Right lobe of liver (tissue), 4 donors: Measurements from ENCODE around the gene FCAMR.

Experiments used
- POLR2A ChIP-seq: fragments of 450-650 bp; IDR thresholded peaks from one replicate; pipeline ENCODE4 v1.6.1; 2017; ENCODE audit warnings: antibody characterized with exemption, mild to moderate bottlenecking
- TF ChIP-seq, protein P1 (sequence below), 4 donors: fragments of 200-600 bp in 3 of 4; fragments of 450-650 bp in 1 of 4; IDR thresholded peaks; one replicate each; pipeline versions ENCODE4 v1.5.1 to v1.8.0; 2016 to 2022; ENCODE audit warnings: antibody characterized with exemption in 4 of 4, mild to moderate bottlenecking in 2 of 4
- donor health status: DM: no; HTN: no; CAD: no.
- donor health status: DM: no; HTN: no; CAD: no.
- donor health status: DM: no; HTN: yes; CAD: no.

GRCh38 chr1:206909883-206910318 lies 60.4 kb downstream of the FCAMR start:
- TF ChIP-seq POLR2A = no peak
- TF ChIP-seq, protein P1, sequence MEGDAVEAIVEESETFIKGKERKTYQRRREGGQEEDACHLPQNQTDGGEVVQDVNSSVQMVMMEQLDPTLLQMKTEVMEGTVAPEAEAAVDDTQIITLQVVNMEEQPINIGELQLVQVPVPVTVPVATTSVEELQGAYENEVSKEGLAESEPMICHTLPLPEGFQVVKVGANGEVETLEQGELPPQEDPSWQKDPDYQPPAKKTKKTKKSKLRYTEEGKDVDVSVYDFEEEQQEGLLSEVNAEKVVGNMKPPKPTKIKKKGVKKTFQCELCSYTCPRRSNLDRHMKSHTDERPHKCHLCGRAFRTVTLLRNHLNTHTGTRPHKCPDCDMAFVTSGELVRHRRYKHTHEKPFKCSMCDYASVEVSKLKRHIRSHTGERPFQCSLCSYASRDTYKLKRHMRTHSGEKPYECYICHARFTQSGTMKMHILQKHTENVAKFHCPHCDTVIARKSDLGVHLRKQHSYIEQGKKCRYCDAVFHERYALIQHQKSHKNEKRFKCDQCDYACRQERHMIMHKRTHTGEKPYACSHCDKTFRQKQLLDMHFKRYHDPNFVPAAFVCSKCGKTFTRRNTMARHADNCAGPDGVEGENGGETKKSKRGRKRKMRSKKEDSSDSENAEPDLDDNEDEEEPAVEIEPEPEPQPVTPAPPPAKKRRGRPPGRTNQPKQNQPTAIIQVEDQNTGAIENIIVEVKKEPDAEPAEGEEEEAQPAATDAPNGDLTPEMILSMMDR (IDR thresholded peaks at IDR 0.05) = no peak
